ENCODE results near the gene GALNT1. TPM values are rescaled to one million over a fixed set of nuclear protein-coding genes. Genes with fewer than 3 reads are reported as not detected.

GALNT1 gene
- total and polyA plus RNA-seq, 11 donors, result 9.6 to 69.0 (median 42.7) TPM

GRCh38 chr18:35728676-35729075, 147.1 kb downstream of the GALNT1 start:
- 63 to 77% (median 65%) methylated on average over 3 of the region's 3 CpGs for WGBS, 4 donors
- intact Hi-C loops (cut with DNase I), result no loop called here
- H3K9me3 ChIP-seq, result peaks cover 0 to 37% (median 0%) of the 10 kb centered on the region in 12 donors

GRCh38 chr18:35729991-35730668, 148.6 kb downstream of the GALNT1 start:
- H3K9me3 ChIP-seq, result peaks cover 0 to 37% (median 0%) of the 10 kb centered on the region in 12 donors
- DNase-seq (no peak), ATAC-seq (no peak)
- peak overlapping the region in 2 of 12 donors; percentile 16 to 39 for H3K27ac ChIP-seq
- no peaks in the 10 kb centered on the region for H3K36me3 ChIP-seq
- 73 to 78% (median 75%) methylated on average over 3 of the region's 3 CpGs for WGBS, 4 donors
- intact Hi-C loops (cut with DNase I), result loop anchor here in 1 of 10 donors (10.0 kb wide), 1 partner anchor 145 kb away; the partner anchor contains the start of gene GALNT1
- no peaks in the 10 kb centered on the region for H3K27me3 ChIP-seq
- TF ChIP-seq CTCF (IDR thresholded peaks at IDR 0.05), result no peak
- no peak for TF ChIP-seq POLR2A (IDR thresholded peaks at IDR 0.05)
- peak overlapping the region in 2 of 12 donors; percentile 1 to 17 for H3K4me3 ChIP-seq
- H3K4me1 ChIP-seq, result peaks cover 0 to 28% (median 17%) of the 10 kb centered on the region in 12 donors

More at GRCh38 chr18:35728676-35729075, 147.1 kb downstream of the GALNT1 start:
- no peak for TF ChIP-seq CTCF (IDR thresholded peaks at IDR 0.05)
- H3K27me3 ChIP-seq, result no peaks in the 10 kb centered on the region
- peaks cover 0 to 21% (median 12%) of the 10 kb centered on the region in 12 donors for H3K4me1 ChIP-seq
- no peak overlapping the region for H3K4me3 ChIP-seq
- no peaks in the 10 kb centered on the region for H3K36me3 ChIP-seq
- ATAC-seq (peak in 1 of 4 donors; percentile 28), DNase-seq (no peak)
- H3K27ac ChIP-seq, result no peak overlapping the region

- Histone ChIP-seq H3K9me3 (peaks cover 0 to 33% (median 0%) of the 10 kb centered on the region in 12 donors), H3K27ac (peak overlapping the region in 2 of 12 donors; percentile 16 to 39), H3K4me1 (peaks cover 0 to 28% (median 17%) of the 10 kb centered on the region in 12 donors), H3K36me3 (no peaks in the 10 kb centered on the region), H3K4me3 (peak overlapping the region in 2 of 12 donors; percentile 1 to 17), H3K27me3 (no peaks in the 10 kb centered on the region)
- 56 to 60% (median 59%) methylated on average over 12 of the region's 12 CpGs for WGBS, 4 donors
- peak in 2 of 5 donors; percentile 32 to 43 for DNase-seq
- peak; percentile 52 to 81 (median 67) for ATAC-seq
- TF ChIP-seq POLR2A (IDR thresholded peaks at IDR 0.05), result no peak
- no peak for TF ChIP-seq CTCF (IDR thresholded peaks at IDR 0.05)
- intact Hi-C loops (cut with DNase I), result loop anchor here in 1 of 10 donors (10.0 kb wide), 1 partner anchor 146 kb away; the partner anchor contains the start of gene GALNT1
These were observed 149.3 kb downstream of the GALNT1 start for GRCh38 chr18:35730691-35731370.

- TF ChIP-seq CTCF (IDR thresholded peaks at IDR 0.05) (no peak), POLR2A (IDR thresholded peaks at IDR 0.05) (no peak)
- intact Hi-C loops (cut with DNase I), result loop anchor here in 1 of 10 donors (10.0 kb wide), 1 partner anchor 147 kb away; the partner anchor contains the start of gene GALNT1
- H3K36me3 ChIP-seq, result no peaks in the 10 kb centered on the region
- H3K4me1 ChIP-seq, result peaks cover 0 to 28% (median 17%) of the 10 kb centered on the region in 12 donors
- H3K4me3 ChIP-seq, result no peak overlapping the region
- peak overlapping the region in 4 of 12 donors; percentile 31 to 79 (median 76) for H3K27ac ChIP-seq
- DNase-seq, result no peak
- no peaks in the 10 kb centered on the region for H3K27me3 ChIP-seq
- H3K9me3 ChIP-seq, result peaks cover 0 to 28% (median 0%) of the 10 kb centered on the region in 12 donors
- ATAC-seq, result no peak
These were observed 150.2 kb downstream of the GALNT1 start for GRCh38 chr18:35731701-35732100.
